HG03342 (cell line): ENCODE measurements around the gene RAB7A.
A peak's percentile ranks its signal among the peaks of the same experiment; 100 is the strongest.

Source experiments
- ATAC-seq: cut with Tn5 transposase; IDR thresholded peaks from one replicate; pipeline ENCODE4 v1.9.1; 2021; ENCODE audit warnings: mild to moderate bottlenecking, moderate library complexity; ENCODE audit not compliant: unreplicated experiment

Gene RAB7A

GRCh38 chr3:128726023-128727016, at the start of gene RAB7A:
TSS of gene RAB7A (plus strand) at chr3:128726183. CDS start at chr3:128795368, 69,185 bp downstream.
- ATAC-seq, result peak; percentile 95

- no peak for ATAC-seq
These were observed 46.6 kb upstream of the RAB7A start for GRCh38 chr3:128679338-128679737.

GRCh38 chr3:128680603-128681368, 45.2 kb upstream of the RAB7A start:
- ATAC-seq, result peak; percentile 95

GRCh38 chr3:128681369-128681829, 44.6 kb upstream of the RAB7A start:
- ATAC-seq, result no peak

- no peak for ATAC-seq
These were observed 42.0 kb upstream of the RAB7A start for GRCh38 chr3:128683957-128684356.

GRCh38 chr3:128684986-128685726, 40.8 kb upstream of the RAB7A start:
- ATAC-seq, result no peak

GRCh38 chr3:128686465-128686864, 39.5 kb upstream of the RAB7A start:
- no peak for ATAC-seq

- no peak for ATAC-seq
These were observed 36.9 kb upstream of the RAB7A start for GRCh38 chr3:128689060-128689459.

GRCh38 chr3:128693696-128694095, 32.3 kb upstream of the RAB7A start:
- ATAC-seq, result no peak

GRCh38 chr3:128697341-128697740, 28.6 kb upstream of the RAB7A start:
- no peak for ATAC-seq

- ATAC-seq, result no peak
These were observed 27.6 kb upstream of the RAB7A start for GRCh38 chr3:128698211-128699047.

- no peak for ATAC-seq
These were observed 24.4 kb upstream of the RAB7A start for GRCh38 chr3:128701342-128702212.

GRCh38 chr3:128702391-128702790, 23.6 kb upstream of the RAB7A start:
- ATAC-seq, result no peak

GRCh38 chr3:128703561-128703960, 22.4 kb upstream of the RAB7A start:
- no peak for ATAC-seq

GRCh38 chr3:128706086-128706615, 19.8 kb upstream of the RAB7A start:
- ATAC-seq, result no peak

GRCh38 chr3:128707928-128708494, 18.0 kb upstream of the RAB7A start:
- no peak for ATAC-seq

GRCh38 chr3:128709038-128709437, 16.9 kb upstream of the RAB7A start:
- no peak for ATAC-seq

- no peak for ATAC-seq
These were observed 16.3 kb upstream of the RAB7A start for GRCh38 chr3:128709506-128710210.
